GM19035 (cell line): Measurements from ENCODE around the gene RPS24.
"Not testable (repeated sequence)": the region's sequence is repeated elsewhere in the genome, so short reads cannot be mapped to it uniquely, and the experiment has no call there.

ENCODE experiments used
- ATAC-seq: cut with Tn5 transposase; IDR thresholded peaks from one replicate; pipeline ENCODE4 v1.9.1; 2021; ENCODE audit not compliant: unreplicated experiment

The RPS24 gene

GRCh38 chr10:78047314-78047891 is 13.7 kb downstream of the RPS24 start:
- ATAC-seq: no peak

GRCh38 chr10:78049851-78050250 is 16.2 kb downstream of the RPS24 start:
- ATAC-seq: no peak

GRCh38 chr10:78053211-78053868 is 19.7 kb downstream of the RPS24 start:
- no peak for ATAC-seq

GRCh38 chr10:78058562-78058961 is 24.9 kb downstream of the RPS24 start:
- no peak for ATAC-seq

- ATAC-seq: no peak
Measured at GRCh38 chr10:78059906-78060702, 26.4 kb downstream of the RPS24 start.

- no peak for ATAC-seq
Measured at GRCh38 chr10:78062296-78062695, 28.6 kb downstream of the RPS24 start.

- ATAC-seq: no peak
Measured at GRCh38 chr10:78063236-78063635, 29.6 kb downstream of the RPS24 start.

GRCh38 chr10:78064919-78065318 is 31.3 kb downstream of the RPS24 start:
- not testable (repeated sequence) for ATAC-seq

GRCh38 chr10:78065611-78066010 is 31.9 kb downstream of the RPS24 start:
- no peak for ATAC-seq

- ATAC-seq: no peak
Measured at GRCh38 chr10:78066012-78066411, 32.3 kb downstream of the RPS24 start.

- no peak for ATAC-seq
Measured at GRCh38 chr10:78066728-78067430, 33.2 kb downstream of the RPS24 start.

- ATAC-seq: no peak
Measured at GRCh38 chr10:78069151-78069550, 35.5 kb downstream of the RPS24 start.

- ATAC-seq: not testable (repeated sequence)
Measured at GRCh38 chr10:78070064-78070463, 36.4 kb downstream of the RPS24 start.

GRCh38 chr10:78070726-78071125 is 37.1 kb downstream of the RPS24 start:
- no peak for ATAC-seq

- no peak for ATAC-seq
Measured at GRCh38 chr10:78071140-78071856, 37.6 kb downstream of the RPS24 start.

GRCh38 chr10:78071857-78072179 is 38.2 kb downstream of the RPS24 start:
- no peak for ATAC-seq

- ATAC-seq: no peak
Measured at GRCh38 chr10:78072504-78072903, 38.8 kb downstream of the RPS24 start.

GRCh38 chr10:78075806-78076205 is 42.1 kb downstream of the RPS24 start:
- ATAC-seq: not testable (repeated sequence)

GRCh38 chr10:78078539-78079330 is 45.1 kb downstream of the RPS24 start:
- ATAC-seq: no peak

- no peak for ATAC-seq
Measured at GRCh38 chr10:78079411-78079810, 45.7 kb downstream of the RPS24 start.
